Measurements from ENCODE around the gene NXPH1. TPM values are rescaled to one million over a fixed set of nuclear protein-coding genes. Genes with fewer than 3 reads are reported as not detected.
A peak's percentile ranks its signal among the peaks of the same experiment; 100 is the strongest.

The NXPH1 gene
- total RNA-seq = not detected
- long read RNA-seq = 0 reads

DNA sequence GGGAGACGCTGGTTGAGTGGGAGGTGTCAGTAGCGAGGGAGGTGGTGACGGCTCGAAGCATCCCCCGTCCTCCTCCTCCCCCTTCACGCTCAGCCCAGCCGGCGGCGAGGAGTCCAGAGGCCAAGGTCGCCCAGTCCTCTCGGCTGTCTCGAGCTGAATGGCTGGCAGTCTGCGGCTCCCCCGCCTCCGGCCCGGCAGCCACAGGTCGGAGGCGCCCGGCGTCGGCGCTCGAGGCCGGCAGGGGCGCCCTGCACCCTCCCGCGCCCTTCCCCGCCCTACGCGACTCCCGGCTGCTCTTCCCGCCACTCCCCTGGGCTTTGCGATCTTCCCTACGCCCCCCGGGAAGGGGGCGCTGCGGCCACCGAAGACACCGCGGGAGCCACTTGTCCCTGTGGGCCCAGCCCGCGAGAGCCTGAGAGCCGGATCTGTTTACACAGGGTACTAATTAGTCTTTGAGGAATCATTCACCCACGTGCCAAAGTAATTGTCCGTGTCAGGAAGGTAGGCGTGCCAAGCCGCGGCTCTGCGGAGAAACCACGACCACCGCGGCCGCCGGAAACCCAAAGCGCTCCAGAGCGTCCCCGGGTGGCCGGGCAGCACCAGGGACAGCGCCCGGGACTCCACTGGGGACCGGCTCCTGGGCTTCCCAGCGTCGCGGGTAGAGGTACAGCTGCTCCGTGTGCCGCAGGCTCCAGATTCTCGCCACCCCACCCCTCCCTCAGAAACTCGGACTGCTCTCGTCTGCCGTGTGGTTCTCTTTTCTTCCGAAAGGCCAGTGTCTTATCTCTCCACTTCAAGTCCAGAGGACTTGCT is at the start of gene NXPH1:
NXPH1 (plus strand) TSS at position 133 of the 813 bp plus-strand sequence.
- intact Hi-C loops (cut with DNase I) = no loop called here
- DNase-seq (ENCODE audit: missing footprints) (no peak), ATAC-seq (no peak)

DNA sequence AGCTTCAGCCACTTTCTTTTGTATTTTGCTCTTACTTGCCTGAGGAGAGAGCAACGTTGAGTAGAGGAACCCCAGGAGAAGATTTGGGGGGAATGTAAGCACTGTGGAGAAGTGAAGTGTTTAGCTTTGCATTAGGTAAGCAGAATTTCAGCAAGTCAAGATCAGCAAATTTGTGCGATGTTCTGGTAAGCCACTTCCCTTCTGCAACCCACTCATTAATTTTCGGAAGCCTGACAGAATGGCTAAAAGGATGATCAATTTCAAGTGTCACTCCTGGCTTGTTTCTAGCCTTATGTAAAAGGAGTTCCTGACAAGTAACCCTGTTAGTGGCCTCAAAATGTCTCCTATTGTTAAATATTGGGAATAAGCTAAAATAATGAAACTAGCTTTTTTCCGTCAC is 48.5 kb upstream of the NXPH1 start:
- no peak for ATAC-seq
- no peak for DNase-seq (ENCODE audit: missing footprints)
- intact Hi-C loops (cut with DNase I) = no loop called here

DNA sequence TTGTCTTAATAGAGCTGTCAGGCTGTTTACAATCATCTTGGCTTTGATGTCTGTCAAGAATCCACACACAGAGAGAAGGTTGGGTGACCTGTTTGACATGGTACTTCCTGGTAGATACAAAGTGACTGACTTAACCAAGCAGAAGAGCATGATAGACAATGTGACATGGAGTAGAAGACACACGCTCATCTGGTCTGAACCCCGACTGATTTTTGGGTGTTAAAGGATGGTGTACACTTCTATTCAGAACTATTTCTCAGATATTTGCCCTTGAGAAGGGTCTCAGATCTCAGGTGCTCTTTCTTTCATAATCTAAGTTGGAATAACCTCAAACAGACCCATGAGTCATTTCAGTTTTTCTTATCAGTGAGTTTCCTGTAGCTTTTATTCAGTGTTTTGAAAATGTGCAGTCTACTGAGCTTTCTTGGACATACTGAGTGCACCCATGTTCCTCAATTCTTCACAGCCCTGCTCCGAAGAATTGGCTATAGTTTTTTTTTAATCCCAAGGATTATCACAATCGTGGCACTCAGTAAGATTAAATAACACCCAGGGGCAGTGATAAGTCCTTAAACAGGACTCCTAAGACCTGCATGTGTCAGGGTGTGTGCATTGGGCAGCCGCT is 46.4 kb upstream of the NXPH1 start:
- intact Hi-C loops (cut with DNase I) = no loop called here
- no peak for ATAC-seq
- DNase-seq (ENCODE audit: missing footprints) = no peak

DNA sequence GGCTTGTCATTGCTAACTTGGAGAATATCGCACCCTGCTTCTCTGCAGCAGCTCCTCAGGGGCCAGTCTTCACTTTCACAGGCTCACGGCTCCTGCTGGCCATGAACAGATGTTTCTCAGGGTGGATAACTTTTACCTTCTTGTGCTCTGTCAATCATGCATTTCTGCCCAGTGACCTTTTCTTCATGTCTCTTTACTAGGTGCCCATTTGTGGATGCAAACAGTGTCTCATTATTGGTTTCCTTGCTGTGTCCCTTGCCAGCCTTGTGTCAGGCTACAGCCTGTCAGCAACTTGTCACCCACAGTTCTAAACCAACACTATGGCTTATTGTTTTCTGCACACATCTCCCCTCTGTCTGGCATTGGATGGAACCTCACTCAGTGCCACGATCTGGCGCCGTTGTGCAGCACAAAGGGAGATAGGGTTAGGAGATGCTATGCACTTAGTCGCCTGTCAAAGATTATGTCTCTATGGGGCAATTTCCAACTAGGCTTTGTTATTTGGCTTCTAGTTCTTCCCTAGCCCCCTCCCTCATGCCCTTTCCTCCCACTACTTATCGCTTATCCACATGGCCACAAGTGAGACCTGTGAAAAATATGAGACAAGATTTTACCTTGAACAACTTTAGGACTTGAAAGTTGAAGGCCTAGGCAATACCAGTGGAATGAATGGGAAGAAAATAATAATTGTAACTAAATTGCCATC is 45.7 kb upstream of the NXPH1 start:
- DNase-seq (ENCODE audit: missing footprints) = no peak
- ATAC-seq = peak; percentile 31
- intact Hi-C loops (cut with DNase I) = no loop called here

DNA sequence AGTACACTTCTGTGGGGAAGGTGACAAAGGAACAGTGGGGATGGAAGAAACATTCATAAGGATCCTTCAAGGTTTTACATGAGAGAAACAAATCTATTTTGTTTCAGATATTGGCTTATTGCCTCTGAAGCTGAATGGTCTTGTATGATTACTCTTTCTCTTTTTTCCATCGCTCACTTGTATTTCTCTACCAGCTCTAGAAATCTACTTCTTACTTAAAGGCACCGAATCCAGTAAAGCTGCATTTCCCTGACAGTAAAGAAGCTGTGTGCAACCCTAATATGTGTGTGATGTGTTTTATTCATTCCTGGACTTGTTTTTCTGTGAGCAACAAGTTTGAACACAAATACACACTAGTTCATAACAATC is 45.2 kb upstream of the NXPH1 start:
- ATAC-seq (no peak), DNase-seq (ENCODE audit: missing footprints) (no peak)
- intact Hi-C loops (cut with DNase I) = no loop called here

DNA sequence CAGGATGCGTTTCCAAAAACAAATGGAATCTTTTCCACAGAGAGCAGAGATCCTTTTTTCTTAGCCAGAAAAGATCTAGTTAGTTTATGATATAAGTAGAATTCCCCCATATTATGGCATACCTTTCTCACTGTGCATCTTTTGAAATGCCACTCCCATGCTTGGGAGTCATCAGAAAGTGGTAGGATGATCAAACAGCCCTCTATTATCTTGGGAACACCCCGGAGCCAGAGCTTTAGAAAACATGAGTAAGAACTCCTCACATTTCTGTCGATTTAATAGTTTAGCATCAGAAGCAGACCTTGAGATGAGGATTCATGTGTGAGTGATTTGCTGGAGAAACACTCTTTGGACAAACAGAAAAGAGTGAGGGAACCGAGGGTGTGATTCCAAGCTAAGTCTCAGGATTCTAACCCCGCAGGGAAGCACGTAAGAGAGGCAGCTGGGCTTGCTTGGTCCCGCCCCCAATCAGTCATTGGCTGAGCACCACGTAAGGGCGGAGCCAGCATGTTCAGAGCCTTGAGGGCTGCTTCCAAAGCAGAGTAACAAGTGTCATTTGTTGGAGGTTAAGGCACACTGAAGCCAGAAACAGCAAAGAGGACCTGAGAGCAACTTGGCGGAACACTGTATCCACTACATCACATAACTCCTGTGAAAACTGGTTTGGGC is 43.7 kb upstream of the NXPH1 start:
- intact Hi-C loops (cut with DNase I) = no loop called here
- peak; percentile 59 for DNase-seq (ENCODE audit: missing footprints)

DNA sequence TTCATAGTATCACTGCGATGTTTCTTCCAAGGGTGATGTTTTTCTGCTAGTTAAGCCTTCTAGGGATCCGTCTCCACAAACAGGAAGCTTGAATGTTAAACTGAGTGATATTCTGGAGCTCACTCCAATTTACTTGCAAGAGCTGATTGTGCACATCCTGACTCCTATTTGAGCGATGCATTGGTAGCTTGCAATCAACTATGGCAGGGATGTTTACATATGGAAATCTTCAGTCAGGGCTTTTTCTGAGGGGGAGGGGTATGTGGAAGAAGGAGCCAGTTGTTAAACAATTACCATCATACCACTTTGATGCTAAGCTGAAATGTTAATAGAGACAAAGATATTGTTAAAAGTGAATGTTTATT is 43.2 kb upstream of the NXPH1 start:
- ATAC-seq (no peak), DNase-seq (ENCODE audit: missing footprints) (no peak)
- intact Hi-C loops (cut with DNase I) = no loop called here

More for the DNA sequence above, 43.7 kb upstream of the NXPH1 start:
- no peak for ATAC-seq

DNA sequence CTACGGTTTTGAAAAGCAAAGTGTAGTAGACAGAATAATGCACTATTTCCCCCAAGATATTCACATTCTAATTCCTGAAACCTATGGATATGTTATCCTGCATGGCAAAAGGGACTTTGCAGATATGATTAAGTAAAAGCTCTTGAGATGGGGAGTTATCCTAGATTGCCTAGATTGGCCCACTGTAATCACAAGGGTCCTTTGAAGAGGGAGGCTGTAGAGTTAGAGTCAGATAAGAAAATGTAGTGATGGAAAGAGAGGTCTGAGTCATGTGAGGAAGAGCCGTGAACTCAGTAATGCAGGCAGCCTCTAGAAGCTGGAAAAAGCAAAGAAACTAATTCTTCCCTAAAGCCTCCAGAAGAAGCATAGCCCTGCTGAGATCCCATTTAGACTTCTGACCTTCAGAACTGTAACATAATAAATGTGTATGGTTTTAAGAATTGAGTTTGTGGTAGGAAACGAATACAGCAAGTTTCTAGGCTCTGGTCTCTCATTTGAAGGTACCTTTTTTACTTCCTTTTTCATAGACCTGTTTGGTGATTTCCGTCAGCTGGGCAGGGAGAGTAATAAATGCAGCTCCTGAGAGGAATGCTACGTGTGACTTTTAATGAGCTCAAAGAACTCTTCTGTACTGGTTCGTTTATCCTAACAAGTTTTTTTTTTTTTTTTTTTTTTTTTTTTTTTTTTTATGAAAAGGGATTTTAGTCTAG is 41.9 kb upstream of the NXPH1 start:
- DNase-seq (ENCODE audit: missing footprints) (no peak), ATAC-seq (no peak)
- intact Hi-C loops (cut with DNase I) = no loop called here

DNA sequence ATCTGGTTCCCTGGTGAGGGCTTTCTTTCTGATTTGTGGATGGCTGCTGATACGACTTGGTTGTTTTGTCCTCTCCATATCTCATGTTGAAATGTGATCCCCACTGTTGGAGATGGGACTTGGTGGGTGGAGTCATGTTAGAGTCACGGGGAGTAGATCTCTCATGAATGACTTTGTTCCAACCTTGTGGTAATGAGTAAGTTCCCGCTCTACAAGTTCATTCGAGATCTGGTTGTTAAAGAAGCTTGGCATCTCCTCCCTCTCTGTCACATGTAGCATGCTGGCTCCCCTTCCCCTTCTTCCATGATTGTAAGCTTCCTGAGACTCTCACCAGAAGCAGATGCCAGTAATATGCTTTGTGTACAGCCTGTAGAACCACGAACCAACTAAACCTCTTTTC is 37.1 kb upstream of the NXPH1 start:
- no peak for DNase-seq (ENCODE audit: missing footprints)
- intact Hi-C loops (cut with DNase I) = no loop called here
- ATAC-seq = no peak

DNA sequence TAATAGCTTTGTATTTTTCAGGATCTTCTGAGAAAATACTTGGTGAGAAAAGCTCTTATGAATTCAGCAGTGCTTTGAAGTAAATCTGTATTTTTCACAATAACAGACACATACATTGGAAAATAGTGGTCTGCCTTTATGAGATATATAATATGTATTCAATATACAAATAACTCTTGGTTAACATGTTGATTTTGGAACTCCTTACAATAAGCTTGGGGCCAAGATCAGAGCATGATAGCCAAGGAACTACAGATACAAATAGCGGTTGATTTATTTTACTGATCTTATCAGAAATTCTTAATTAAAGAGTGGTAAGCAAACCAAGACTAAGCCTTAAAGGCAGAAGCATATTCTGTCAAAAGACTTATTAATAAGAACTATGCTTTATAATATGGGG is 24.5 kb upstream of the NXPH1 start:
- no peak for DNase-seq (ENCODE audit: missing footprints)
- intact Hi-C loops (cut with DNase I) = no loop called here
- no peak for ATAC-seq

DNA sequence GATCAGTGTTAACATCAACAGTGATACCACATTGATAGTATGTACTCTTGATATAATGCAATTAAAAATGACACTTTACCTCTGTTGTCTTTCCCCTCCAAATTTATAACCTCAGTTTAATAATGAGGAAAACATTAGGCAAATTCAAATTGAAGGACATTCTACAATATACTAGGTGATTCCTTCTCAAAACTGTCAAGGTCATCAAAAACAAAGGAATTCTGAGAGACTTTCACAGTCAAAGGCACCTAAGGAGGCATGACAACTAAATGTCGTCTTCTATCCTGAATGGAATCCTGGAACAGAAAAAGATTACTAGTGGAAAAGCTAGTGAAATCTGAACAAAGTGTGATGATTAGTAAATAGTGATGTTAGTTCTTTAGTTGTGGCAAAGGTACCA is 22.3 kb upstream of the NXPH1 start:
- intact Hi-C loops (cut with DNase I) = loop anchor here (10.0 kb wide), 2 partner anchors 314 to 2004 kb away; no protein-coding TSS in a partner anchor
- no peak for ATAC-seq
- DNase-seq (ENCODE audit: missing footprints) = no peak

DNA sequence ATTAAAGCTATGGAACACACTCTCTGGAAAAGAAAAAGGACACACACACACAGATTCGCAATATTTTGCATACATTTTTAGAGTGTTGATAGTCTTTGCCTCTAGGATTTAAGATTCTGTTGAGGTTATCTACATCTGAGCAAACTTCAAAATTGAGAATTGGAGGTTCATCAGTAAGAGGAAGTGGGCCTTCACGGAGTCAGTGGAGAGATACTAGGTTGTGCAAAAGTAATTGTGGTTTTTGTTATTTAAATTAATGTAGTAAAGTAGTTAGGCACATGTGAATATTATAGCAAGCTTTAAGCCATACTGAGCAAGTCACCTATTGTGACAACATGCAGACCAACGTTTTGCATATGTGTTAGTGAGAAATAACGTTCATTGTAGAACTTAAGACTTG is 19.8 kb upstream of the NXPH1 start:
- intact Hi-C loops (cut with DNase I) = loop anchor here (10.0 kb wide), 2 partner anchors 311 to 2001 kb away; no protein-coding TSS in a partner anchor
- ATAC-seq (no peak), DNase-seq (ENCODE audit: missing footprints) (no peak)

DNA sequence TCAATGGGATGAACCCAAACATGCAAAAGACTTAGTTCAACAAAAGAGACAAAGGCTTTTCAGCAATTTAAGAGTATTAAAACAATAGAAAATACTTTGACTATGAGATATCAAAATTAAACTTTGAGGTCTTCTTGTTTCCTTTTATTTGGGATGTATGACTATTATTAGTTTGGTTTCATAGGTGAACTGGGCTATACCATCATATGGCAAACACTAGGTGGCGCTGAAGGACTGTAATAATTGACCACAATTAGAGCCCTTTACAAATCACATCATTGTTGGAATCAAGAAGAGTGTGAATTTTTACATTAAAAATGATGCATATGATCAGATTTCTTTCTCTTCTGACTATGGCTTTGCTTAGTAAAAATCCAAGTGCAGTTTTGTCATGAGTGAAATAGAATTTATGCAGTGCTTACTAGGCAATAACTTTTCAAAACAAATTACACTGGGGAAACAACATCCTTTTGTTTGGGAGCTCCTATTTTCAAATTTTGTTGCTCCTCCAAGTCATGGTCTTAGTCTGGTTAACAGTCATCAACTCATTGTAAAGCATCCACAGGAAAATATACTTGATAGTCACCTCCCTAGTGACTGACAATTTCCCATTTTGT is 14.7 kb upstream of the NXPH1 start:
- intact Hi-C loops (cut with DNase I) = loop anchor here (10.0 kb wide), 2 partner anchors 306 to 1996 kb away; no protein-coding TSS in a partner anchor
- no peak for DNase-seq (ENCODE audit: missing footprints)
- no peak for ATAC-seq

DNA sequence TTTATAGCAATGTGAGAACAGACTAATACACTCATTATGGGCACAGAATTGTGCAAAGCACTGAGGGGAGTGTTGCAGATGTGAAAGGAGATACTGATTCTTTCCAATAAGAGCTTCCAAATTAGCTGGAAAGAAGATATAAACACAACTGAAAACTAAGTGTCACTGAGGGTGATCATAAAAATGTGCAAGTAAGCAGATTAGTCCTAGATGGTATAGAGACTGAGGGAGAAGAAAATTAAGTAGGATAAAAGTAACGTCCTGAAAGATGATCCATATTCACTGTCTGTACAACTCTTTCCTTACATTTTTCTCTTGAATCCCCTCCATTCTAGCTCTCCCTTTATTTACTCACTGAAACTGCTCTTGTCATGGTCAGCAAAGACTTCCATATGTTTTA is 11.2 kb upstream of the NXPH1 start:
- intact Hi-C loops (cut with DNase I) = no loop called here
- ATAC-seq = no peak
- DNase-seq (ENCODE audit: missing footprints) = no peak

DNA sequence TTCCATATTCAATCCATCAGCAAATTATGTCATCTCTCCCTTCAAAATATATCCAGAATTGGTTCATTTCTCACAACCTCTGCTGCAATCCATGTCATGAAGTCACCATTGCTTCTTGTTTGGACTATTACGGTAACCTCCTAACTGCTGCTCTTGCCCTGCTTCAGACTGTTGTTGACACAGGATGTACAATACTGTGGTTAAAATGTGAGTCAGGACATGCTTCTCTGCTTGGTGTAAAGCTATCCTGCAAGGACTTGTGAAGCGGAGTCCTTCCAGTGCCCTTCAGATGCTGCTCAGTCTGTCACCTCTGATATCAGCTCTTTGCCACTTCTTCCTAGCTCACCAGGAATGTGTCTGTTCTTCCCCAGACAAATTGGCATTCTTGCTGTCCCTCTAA is 10.4 kb upstream of the NXPH1 start:
- no peak for DNase-seq (ENCODE audit: missing footprints)
- intact Hi-C loops (cut with DNase I) = no loop called here
- no peak for ATAC-seq

DNA sequence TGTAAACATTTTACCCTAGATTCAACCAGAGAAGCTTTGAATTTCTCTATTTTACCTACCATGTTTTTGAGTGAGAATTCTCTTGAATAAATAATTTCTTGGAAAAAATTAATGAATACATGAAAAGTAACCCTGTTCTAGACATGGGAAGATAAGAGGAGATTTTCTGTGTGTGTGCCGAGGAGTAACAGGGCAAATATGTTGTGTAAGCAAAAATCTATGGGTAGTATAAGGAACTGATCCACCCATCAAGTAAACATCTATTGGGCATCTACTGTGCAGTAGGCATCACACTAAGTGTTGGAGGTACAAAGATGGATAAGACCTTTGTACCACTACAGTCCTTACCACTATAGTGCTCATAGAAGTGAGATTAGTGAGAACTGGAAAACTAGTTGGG is 8.2 kb upstream of the NXPH1 start:
- ATAC-seq = no peak
- intact Hi-C loops (cut with DNase I) = no loop called here
- DNase-seq (ENCODE audit: missing footprints) = no peak

DNA sequence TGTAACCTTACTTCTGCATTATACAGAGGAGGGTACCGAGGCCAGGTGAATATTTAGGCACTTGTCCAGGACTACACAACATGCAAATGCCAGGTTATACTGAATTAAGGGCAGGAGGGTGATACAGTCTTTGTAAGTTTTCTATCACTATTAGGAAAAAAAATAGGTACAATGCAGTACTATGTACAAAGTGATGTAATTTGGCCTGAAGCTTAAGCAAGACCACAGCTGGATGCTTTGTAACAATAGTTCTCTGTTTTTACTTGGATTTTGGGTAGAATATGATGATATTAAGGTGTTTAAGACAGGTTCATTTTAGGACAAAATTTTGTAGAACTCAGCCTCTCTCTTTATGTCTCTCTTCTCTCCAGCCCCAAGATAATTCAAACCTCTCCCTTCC is 2.8 kb upstream of the NXPH1 start:
- intact Hi-C loops (cut with DNase I) = no loop called here
- no peak for ATAC-seq
- no peak for DNase-seq (ENCODE audit: missing footprints)

DNA sequence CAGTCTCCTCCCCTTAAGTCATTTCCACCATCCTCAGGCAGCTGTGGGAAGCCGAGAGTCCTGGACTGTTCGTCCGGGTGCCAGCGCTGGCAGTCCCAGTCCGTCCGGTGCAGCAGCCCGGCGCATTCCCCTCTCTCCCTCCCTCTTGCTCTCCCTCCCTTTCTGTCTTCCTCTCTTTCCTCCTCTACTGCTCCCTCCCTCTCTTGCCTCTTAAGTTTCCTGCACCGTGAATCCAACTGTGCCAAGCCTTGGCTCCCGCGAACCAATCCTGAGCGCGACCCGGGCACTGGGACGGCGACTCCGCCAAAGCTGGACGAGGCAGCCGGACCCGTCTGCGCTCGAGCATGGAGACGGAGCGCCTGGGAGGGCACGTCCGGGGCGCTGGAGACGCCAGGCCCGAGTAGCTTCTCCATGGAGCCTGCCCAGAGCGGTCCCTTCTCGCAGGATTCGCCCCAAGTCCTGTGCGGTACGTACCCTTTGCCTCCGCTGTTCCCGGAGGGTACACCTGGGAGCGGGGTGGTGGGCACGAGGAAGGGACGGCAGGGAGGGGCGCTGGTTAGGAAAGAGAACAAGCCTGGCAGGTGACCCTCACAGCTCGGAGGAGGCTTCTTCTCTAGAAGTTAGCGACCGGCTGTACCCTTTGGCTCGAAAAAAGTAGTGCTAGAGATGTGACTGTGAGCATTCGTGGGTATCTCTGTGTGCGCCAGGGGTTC is 1.0 kb downstream of the NXPH1 start:
- no peak for ATAC-seq
- intact Hi-C loops (cut with DNase I) = no loop called here
- DNase-seq (ENCODE audit: missing footprints) = peak; percentile 72
